Activated naive CD4-positive, alpha-beta T cell treated with Interleukin-2 at 50 U/mL for 16 hours (primary cell): ENCODE measurements around the gene ABTB1.
"Not testable (repeated sequence)": the region's sequence is repeated elsewhere in the genome, so short reads cannot be mapped to it uniquely, and the experiment has no call there.

Experiments used
- DNase-seq: peaks from one replicate; pipeline ENCODE4 v3.0.0-alpha.2; 2020

The ABTB1 gene

GRCh38 chr3:127688416-127689265, 15.9 kb downstream of the ABTB1 start:
- DNase-seq, result no peak

GRCh38 chr3:127689266-127689860, 16.6 kb downstream of the ABTB1 start:
- DNase-seq, result no peak

- DNase-seq, result no peak
Observed at GRCh38 chr3:127690106-127690505, 17.4 kb downstream of the ABTB1 start.

GRCh38 chr3:127690823-127691452, 18.2 kb downstream of the ABTB1 start:
- no peak for DNase-seq

GRCh38 chr3:127691489-127691888, 18.7 kb downstream of the ABTB1 start:
- DNase-seq, result no peak

GRCh38 chr3:127691974-127692373, 19.2 kb downstream of the ABTB1 start:
- DNase-seq, result no peak

GRCh38 chr3:127692501-127693335, 20.0 kb downstream of the ABTB1 start:
- DNase-seq, result no peak

GRCh38 chr3:127693336-127693843, 20.6 kb downstream of the ABTB1 start:
- DNase-seq, result no peak

GRCh38 chr3:127694467-127695215, 21.9 kb downstream of the ABTB1 start:
- DNase-seq, result peak; percentile 25

- DNase-seq, result peak; percentile 40
Observed at GRCh38 chr3:127697551-127698240, 24.9 kb downstream of the ABTB1 start.

- DNase-seq, result no peak
Observed at GRCh38 chr3:127698286-127698685, 25.5 kb downstream of the ABTB1 start.

- DNase-seq, result no peak
Observed at GRCh38 chr3:127698691-127699415, 26.1 kb downstream of the ABTB1 start.

- no peak for DNase-seq
Observed at GRCh38 chr3:127699416-127700300, 26.9 kb downstream of the ABTB1 start.

GRCh38 chr3:127700406-127700805, 27.7 kb downstream of the ABTB1 start:
- DNase-seq, result no peak

- no peak for DNase-seq
Observed at GRCh38 chr3:127701280-127701911, 28.6 kb downstream of the ABTB1 start.

GRCh38 chr3:127702151-127702578, 29.4 kb downstream of the ABTB1 start:
- no peak for DNase-seq

GRCh38 chr3:127704840-127705239, 32.1 kb downstream of the ABTB1 start:
- not testable (repeated sequence) for DNase-seq

GRCh38 chr3:127706312-127706711, 33.6 kb downstream of the ABTB1 start:
- no peak for DNase-seq

- DNase-seq, result no peak
Observed at GRCh38 chr3:127706785-127707351, 34.1 kb downstream of the ABTB1 start.
